ENCODE results near the gene PPME1.

DNA sequence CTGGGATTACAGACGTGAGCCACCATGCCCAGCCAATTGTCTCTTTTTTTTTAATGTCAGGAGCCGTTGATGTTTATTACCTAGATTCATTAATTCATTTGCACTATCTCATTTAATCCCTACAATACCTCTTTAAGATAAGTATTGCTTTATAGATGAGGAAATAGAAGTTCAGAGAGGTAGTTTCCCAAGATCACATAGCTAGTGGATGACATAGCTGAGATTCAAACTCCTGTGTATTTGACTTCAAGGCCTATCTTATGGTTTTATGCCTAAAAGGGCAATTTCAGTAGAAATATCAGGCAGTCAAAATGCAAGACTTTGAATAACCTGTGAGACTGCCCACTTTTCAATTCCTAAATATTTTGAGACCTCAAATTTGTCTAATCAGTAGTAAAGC lies 66.5 kb downstream of the PPME1 start:
- TF ChIP-seq, protein P1, sequence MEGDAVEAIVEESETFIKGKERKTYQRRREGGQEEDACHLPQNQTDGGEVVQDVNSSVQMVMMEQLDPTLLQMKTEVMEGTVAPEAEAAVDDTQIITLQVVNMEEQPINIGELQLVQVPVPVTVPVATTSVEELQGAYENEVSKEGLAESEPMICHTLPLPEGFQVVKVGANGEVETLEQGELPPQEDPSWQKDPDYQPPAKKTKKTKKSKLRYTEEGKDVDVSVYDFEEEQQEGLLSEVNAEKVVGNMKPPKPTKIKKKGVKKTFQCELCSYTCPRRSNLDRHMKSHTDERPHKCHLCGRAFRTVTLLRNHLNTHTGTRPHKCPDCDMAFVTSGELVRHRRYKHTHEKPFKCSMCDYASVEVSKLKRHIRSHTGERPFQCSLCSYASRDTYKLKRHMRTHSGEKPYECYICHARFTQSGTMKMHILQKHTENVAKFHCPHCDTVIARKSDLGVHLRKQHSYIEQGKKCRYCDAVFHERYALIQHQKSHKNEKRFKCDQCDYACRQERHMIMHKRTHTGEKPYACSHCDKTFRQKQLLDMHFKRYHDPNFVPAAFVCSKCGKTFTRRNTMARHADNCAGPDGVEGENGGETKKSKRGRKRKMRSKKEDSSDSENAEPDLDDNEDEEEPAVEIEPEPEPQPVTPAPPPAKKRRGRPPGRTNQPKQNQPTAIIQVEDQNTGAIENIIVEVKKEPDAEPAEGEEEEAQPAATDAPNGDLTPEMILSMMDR (IDR thresholded peaks at IDR 0.05), result no peak
- TF ChIP-seq POLR2AphosphoS5 (IDR thresholded peaks at IDR 0.05) (no peak), POLR2A (IDR thresholded peaks at IDR 0.05) (no peak)

Data from stomach (tissue), 4 donors.